HEK293 (cell line): ENCODE measurements around the gene DHX38.
A peak's percentile ranks its signal among the peaks of the same experiment; 100 is the strongest.

Source experiments
- CTCF ChIA-PET: fragments of 350-600 bp; formaldehyde crosslinking; extraction: SDS; loops from one replicate; lab custom pipeline; 2021; ENCODE audit warnings: antibody characterized with exemption; lab: Yijun Ruan, JAX
- POLR2A ChIA-PET: fragments of 300-600 bp; formaldehyde crosslinking; extraction: SDS; loops from one replicate; lab custom pipeline; 2020; ENCODE audit warnings: antibody characterized with exemption, inconsistent platforms; lab: Yijun Ruan, JAX
- H3K27ac ChIP-seq: fragments of 200-500 bp; sonication (Bioruptor generic); 2 replicates; pipeline ENCODE4 v1.5.1; 2014; ENCODE audit warnings: low read depth, low read length, control low read depth, inconsistent platforms; ENCODE audit errors: extremely low read depth
- H3K36me3 ChIP-seq, 2 experiments: fragments of 200-500 bp in 1 of 2; sonication (Bioruptor generic) in 1 of 2; 1 replicate in 1 of 2; 2 replicates in 1 of 2; pipeline ENCODE4 v1.5.1; 2014 to 2017; ENCODE audit warnings: inconsistent platforms in 2 of 2, low read length in 2 of 2; ENCODE audit not compliant: control insufficient read depth in 2 of 2, insufficient read depth in 1 of 2
- H3K4me1 ChIP-seq: fragments of 200-500 bp; sonication (Bioruptor generic); 2 replicates; pipeline ENCODE4 v1.5.1; 2014; ENCODE audit warnings: mild to moderate bottlenecking, low read length, inconsistent platforms; ENCODE audit not compliant: control insufficient read depth, insufficient read depth
- H3K4me3 ChIP-seq: 2 replicates; pipeline ENCODE4 v1.5.1; 2011; ENCODE audit warnings: low read depth, mild to moderate bottlenecking, control low read depth, low read length, moderate library complexity
- H3K9me3 ChIP-seq: fragments of 200-500 bp; sonication (Bioruptor generic); 2 replicates; pipeline ENCODE4 v1.5.1; 2014; ENCODE audit warnings: low read depth, low read length, inconsistent platforms; ENCODE audit not compliant: control insufficient read depth, insufficient read depth
- CTCF ChIP-seq: fragments of 450-650 bp; formaldehyde crosslinking; IDR thresholded peaks from 2 replicates; pipeline ENCODE4 v1.5.1; 2016; ENCODE audit warnings: missing biosample characterization, missing genetic modification characterization
- SALL2 ChIP-seq: fragments of 450-650 bp; formaldehyde crosslinking; IDR thresholded peaks from 2 replicates; pipeline ENCODE4 v1.5.0; 2017; ENCODE audit warnings: missing biosample characterization, mild to moderate bottlenecking, missing genetic modification characterization, borderline replicate concordance
- ZBTB26 ChIP-seq: fragments of 450-650 bp; formaldehyde crosslinking; optimal IDR thresholded peaks from 2 replicates; pipeline ENCODE3; 2016; ENCODE audit warnings: missing biosample characterization, mild to moderate bottlenecking, missing genetic modification characterization
- ZNF335 ChIP-seq: fragments of 450-650 bp; formaldehyde crosslinking; conservative IDR thresholded peaks from 2 replicates; pipeline ENCODE4 v1.5.1; 2016; ENCODE audit warnings: missing biosample characterization, missing genetic modification characterization
- ZNF549 ChIP-seq: fragments of 450-650 bp; IDR thresholded peaks from 2 replicates; pipeline ENCODE4 v1.5.1; 2018; ENCODE audit warnings: missing biosample characterization, missing genetic modification characterization, mild to moderate bottlenecking, inconsistent platforms, moderate library complexity
- ZNF654 ChIP-seq: fragments of 450-650 bp; formaldehyde crosslinking; IDR thresholded peaks from 2 replicates; pipeline ENCODE4 v1.5.1; 2016; ENCODE audit warnings: low read depth, missing biosample characterization, missing genetic modification characterization
- TF ChIP-seq, protein P1 (sequence below): fragments of 450-650 bp; formaldehyde crosslinking; IDR thresholded peaks from 2 replicates; pipeline ENCODE4 v1.5.1; 2016; ENCODE audit warnings: missing biosample characterization, missing genetic modification characterization
- TF ChIP-seq, protein P2 (sequence below): fragments of 450-650 bp; formaldehyde crosslinking; IDR thresholded peaks from 2 replicates; pipeline ENCODE4 v1.5.1; 2016; ENCODE audit warnings: missing biosample characterization, missing genetic modification characterization

Gene DHX38

GRCh38 chr16:72066747-72067146 is 26.9 kb upstream of the DHX38 start:
- no peak overlapping the region for H3K27ac ChIP-seq
- no peak overlapping the region for H3K4me3 ChIP-seq
- ChIA-PET CTCF (interaction anchor here (0.6 to 1.8 kb wide), 12 partner anchors 9 to 479 kb away, joined by 3 to 9 read pairs (median 4); partner anchors contain the start of genes DHX38 and TXNL4B), POLR2A (no interaction called here)
- no peaks in the 10 kb centered on the region for H3K36me3 ChIP-seq
- H3K4me1 ChIP-seq = no peaks in the 10 kb centered on the region
- TF ChIP-seq CTCF (tag by site-specific recombination) = peak; percentile 26; the same call in 1 of the 2 replicates
- TF ChIP-seq, protein P1, sequence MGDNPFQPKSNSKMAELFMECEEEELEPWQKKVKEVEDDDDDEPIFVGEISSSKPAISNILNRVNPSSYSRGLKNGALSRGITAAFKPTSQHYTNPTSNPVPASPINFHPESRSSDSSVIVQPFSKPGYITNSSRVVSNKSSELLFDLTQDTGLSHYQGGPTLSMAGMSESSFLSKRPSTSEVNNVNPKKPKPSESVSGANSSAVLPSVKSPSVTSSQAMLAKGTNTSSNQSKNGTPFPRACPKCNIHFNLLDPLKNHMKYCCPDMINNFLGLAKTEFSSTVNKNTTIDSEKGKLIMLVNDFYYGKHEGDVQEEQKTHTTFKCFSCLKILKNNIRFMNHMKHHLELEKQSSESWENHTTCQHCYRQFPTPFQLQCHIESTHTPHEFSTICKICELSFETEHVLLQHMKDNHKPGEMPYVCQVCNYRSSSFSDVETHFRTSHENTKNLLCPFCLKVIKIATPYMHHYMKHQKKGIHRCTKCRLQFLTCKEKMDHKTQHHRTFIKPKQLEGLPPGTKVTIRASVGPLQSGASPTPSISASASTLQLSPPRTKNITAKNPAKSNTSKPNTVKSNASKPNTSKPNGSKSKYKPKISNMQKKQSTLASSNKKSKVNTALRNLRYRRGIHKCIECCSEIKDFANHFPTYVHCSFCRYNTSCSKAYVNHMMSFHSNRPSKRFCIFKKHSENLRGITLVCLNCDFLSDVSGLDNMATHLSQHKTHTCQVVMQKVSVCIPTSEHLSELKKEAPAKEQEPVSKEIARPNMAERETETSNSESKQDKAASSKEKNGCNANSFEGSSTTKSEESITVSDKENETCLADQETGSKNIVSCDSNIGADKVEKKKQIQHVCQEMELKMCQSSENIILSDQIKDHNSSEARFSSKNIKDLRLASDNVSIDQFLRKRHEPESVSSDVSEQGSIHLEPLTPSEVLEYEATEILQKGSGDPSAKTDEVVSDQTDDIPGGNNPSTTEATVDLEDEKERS (tag by site-specific recombination) = no peak
- TF ChIP-seq ZNF654 (tag by site-specific recombination) = peak; percentile 66
- H3K9me3 ChIP-seq = no peaks in the 10 kb centered on the region

GRCh38 chr16:72068930-72069329 is 24.7 kb upstream of the DHX38 start:
- Histone ChIP-seq H3K4me1 (no peaks in the 10 kb centered on the region), H3K36me3 (no peaks in the 10 kb centered on the region), H3K9me3 (no peaks in the 10 kb centered on the region), H3K27ac (no peak overlapping the region), H3K4me3 (no peak overlapping the region)
- ChIA-PET POLR2A (no interaction called here), CTCF (interaction anchor here (0.6 to 1.5 kb wide), 4 partner anchors 24 to 309 kb away, joined by 3 to 5 read pairs (median 3); no protein-coding TSS in a partner anchor)
- TF ChIP-seq ZNF549 (tag by site-specific recombination) (no peak), ZBTB26 (tag by site-specific recombination) (no peak), SALL2 (tag by site-specific recombination) (no peak)
- TF ChIP-seq, protein P1 (tag by site-specific recombination) = no peak

DNA sequence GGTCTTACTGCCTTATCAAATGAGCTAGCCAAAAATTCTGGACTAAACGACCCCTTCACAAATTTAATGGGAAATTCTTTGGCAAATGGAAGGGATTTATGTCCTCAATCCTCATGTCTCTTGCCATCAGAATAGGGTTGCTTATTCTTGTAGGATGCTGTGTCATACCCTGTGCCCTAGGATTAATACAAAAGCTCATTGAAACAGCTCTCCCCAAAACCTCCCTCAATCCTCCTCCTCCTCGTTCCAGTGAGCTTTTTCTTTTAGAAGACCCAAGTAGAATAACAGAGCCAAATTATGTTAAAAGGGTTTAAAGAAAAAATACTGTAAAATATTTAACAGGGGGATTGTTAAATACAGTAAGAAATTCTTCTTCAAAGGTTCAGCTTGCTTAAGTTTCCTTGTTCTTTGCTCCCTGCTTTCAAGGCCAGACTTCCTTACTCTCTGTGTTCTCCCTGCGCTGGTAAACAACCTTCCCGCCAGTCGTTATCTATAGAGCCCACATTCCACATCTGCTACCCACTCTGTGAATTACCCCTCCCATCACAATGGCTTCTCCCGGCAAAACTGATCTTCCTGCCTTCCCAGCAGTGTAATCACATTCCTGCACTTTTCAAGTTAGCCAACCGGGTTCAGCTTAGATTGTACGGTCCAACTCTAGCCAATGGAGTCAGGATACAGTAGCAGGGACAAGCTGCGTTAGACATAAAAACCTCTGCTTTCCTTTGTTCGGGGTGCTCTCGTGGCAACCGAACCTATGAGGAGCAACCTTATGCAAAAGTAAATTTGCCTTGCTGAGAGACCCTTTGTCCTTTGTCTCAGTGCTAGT is 20.9 kb upstream of the DHX38 start:
- Histone ChIP-seq H3K36me3 (no peaks in the 10 kb centered on the region), H3K4me1 (no peaks in the 10 kb centered on the region), H3K9me3 (no peaks in the 10 kb centered on the region), H3K4me3 (no peak overlapping the region), H3K27ac (no peak overlapping the region)
- POLR2A ChIA-PET = interaction anchor here (1.2 kb wide), 1 partner anchor 21 kb away, joined by 4 read pairs; the partner anchor contains the start of genes DHX38 and TXNL4B
- CTCF ChIA-PET = interaction anchor here (1.1 kb wide), 1 partner anchor 27 kb away, joined by 3 read pairs; no protein-coding TSS in a partner anchor
- TF ChIP-seq, protein P2, sequence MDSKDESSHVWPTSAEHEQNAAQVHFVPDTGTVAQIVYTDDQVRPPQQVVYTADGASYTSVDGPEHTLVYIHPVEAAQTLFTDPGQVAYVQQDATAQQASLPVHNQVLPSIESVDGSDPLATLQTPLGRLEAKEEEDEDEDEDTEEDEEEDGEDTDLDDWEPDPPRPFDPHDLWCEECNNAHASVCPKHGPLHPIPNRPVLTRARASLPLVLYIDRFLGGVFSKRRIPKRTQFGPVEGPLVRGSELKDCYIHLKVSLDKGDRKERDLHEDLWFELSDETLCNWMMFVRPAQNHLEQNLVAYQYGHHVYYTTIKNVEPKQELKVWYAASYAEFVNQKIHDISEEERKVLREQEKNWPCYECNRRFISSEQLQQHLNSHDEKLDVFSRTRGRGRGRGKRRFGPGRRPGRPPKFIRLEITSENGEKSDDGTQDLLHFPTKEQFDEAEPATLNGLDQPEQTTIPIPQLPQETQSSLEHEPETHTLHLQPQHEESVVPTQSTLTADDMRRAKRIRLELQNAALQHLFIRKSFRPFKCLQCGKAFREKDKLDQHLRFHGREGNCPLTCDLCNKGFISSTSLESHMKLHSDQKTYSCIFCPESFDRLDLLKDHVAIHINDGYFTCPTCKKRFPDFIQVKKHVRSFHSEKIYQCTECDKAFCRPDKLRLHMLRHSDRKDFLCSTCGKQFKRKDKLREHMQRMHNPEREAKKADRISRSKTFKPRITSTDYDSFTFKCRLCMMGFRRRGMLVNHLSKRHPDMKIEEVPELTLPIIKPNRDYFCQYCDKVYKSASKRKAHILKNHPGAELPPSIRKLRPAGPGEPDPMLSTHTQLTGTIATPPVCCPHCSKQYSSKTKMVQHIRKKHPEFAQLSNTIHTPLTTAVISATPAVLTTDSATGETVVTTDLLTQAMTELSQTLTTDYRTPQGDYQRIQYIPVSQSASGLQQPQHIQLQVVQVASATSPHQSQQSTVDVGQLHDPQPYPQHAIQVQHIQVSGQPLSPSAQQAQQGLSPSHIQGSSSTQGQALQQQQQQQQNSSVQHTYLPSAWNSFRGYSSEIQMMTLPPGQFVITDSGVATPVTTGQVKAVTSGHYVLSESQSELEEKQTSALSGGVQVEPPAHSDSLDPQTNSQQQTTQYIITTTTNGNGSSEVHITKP (tag by site-specific recombination) = 0 out of 2 replicates have a peak, but pooled peaks have one; percentile 10
- TF ChIP-seq ZNF335 (tag by site-specific recombination) = no peak
